Inflammatory macrophage treated with lipopolysaccharide for 4 hours (primary cell): ENCODE results near the gene MAP2K3.
"Not testable (repeated sequence)": the region's sequence is repeated elsewhere in the genome, so short reads cannot be mapped to it uniquely, and the experiment has no call there.

Experiments
- DNase-seq: peaks from one replicate; pipeline ENCODE4 v3.0.0-alpha.2; 2020

MAP2K3 gene

GRCh38 chr17:21314261-21314664, 29.8 kb downstream of the MAP2K3 start:
- DNase-seq = not testable (repeated sequence)

- DNase-seq = not testable (repeated sequence)
Measured at GRCh38 chr17:21314701-21315111, 30.2 kb downstream of the MAP2K3 start.

GRCh38 chr17:21315246-21316000, 30.9 kb downstream of the MAP2K3 start:
- DNase-seq = not testable (repeated sequence)

- DNase-seq = not testable (repeated sequence)
Measured at GRCh38 chr17:21316212-21316886, 31.8 kb downstream of the MAP2K3 start.

GRCh38 chr17:21316887-21317500, 32.5 kb downstream of the MAP2K3 start:
- not testable (repeated sequence) for DNase-seq

- DNase-seq = not testable (repeated sequence)
Measured at GRCh38 chr17:21317821-21318220, 33.3 kb downstream of the MAP2K3 start.

GRCh38 chr17:21318439-21318838, 33.9 kb downstream of the MAP2K3 start:
- DNase-seq = no peak

GRCh38 chr17:21318856-21319255, 34.3 kb downstream of the MAP2K3 start:
- not testable (repeated sequence) for DNase-seq

- DNase-seq = not testable (repeated sequence)
Measured at GRCh38 chr17:21319256-21319655, 34.7 kb downstream of the MAP2K3 start.

GRCh38 chr17:21319686-21320375, 35.3 kb downstream of the MAP2K3 start:
- not testable (repeated sequence) for DNase-seq

- not testable (repeated sequence) for DNase-seq
Measured at GRCh38 chr17:21320430-21320829, 35.9 kb downstream of the MAP2K3 start.

GRCh38 chr17:21321061-21321460, 36.5 kb downstream of the MAP2K3 start:
- not testable (repeated sequence) for DNase-seq

- not testable (repeated sequence) for DNase-seq
Measured at GRCh38 chr17:21321744-21322191, 37.3 kb downstream of the MAP2K3 start.

- not testable (repeated sequence) for DNase-seq
Measured at GRCh38 chr17:21323257-21324111, 39.0 kb downstream of the MAP2K3 start.

- DNase-seq = not testable (repeated sequence)
Measured at GRCh38 chr17:21324741-21325140, 40.2 kb downstream of the MAP2K3 start.

- not testable (repeated sequence) for DNase-seq
Measured at GRCh38 chr17:21327921-21328320, 43.4 kb downstream of the MAP2K3 start.

- DNase-seq = not testable (repeated sequence)
Measured at GRCh38 chr17:21328778-21329177, 44.3 kb downstream of the MAP2K3 start.

- no peak for DNase-seq
Measured at GRCh38 chr17:21330436-21331160, 46.1 kb downstream of the MAP2K3 start.

- not testable (repeated sequence) for DNase-seq
Measured at GRCh38 chr17:21336541-21337294, 52.2 kb downstream of the MAP2K3 start.

GRCh38 chr17:21337981-21338625, 53.6 kb downstream of the MAP2K3 start:
- DNase-seq = not testable (repeated sequence)
